HCT116 (cell line): ENCODE data around the gene DENND1C. TPM values are rescaled to one million over a fixed set of nuclear protein-coding genes. Genes with fewer than 3 reads are reported as not detected.

Experiments used
- ATAC-seq: fragments of 200-7000 bp; cut with Tn5 transposase; 2 replicates; pipeline ENCODE4 v1.9.1; 2020; ENCODE audit warnings: mild to moderate bottlenecking, moderate library complexity
- BruUV-seq: library from RNA; stranded (reverse); fragments of 400-500 nt; replicated peaks from 2 replicates; lab custom pipeline; 2021; lab: Mats Ljungman, UMichigan
- CTCF ChIA-PET: fragments of 300-600 bp; sonication (Branson Sonifier 250); formaldehyde crosslinking; loops from one replicate; lab custom pipeline; 2021; ENCODE audit warnings: antibody characterized with exemption; lab: Charles Lee
- POLR2A ChIA-PET: fragments of 300-600, 350-600 bp; sonication (Branson Sonifier 250); formaldehyde crosslinking; loops from one replicate; lab custom pipeline; 2021; ENCODE audit warnings: antibody characterized with exemption; lab: Charles Lee
- RAD21 ChIA-PET, 2 experiments: fragments of 300-600 bp; sonication (Branson Sonifier 250); formaldehyde crosslinking; loops; one replicate each; lab custom pipeline; 2023; ENCODE audit warnings: low total read pairs in 2 of 2; ENCODE audit not compliant: uncharacterized antibody in 2 of 2, unreplicated experiment in 2 of 2, low non-redundant PET in 1 of 2; lab: Charles Lee
- DNase-seq: peaks from one replicate; pipeline ENCODE4 v3.0.0-alpha.2; 2010; ENCODE audit warnings: low read depth, low spot score
- H2AFZ ChIP-seq: fragments of 200-600 bp; shearing (Covaris generic), sonication (generic); 2 replicates; pipeline ENCODE4 v1.6.1; 2017; ENCODE audit warnings: low read depth, mixed run types, mixed read lengths, antibody characterized with exemption, low read length; ENCODE audit not compliant: poor library complexity, severe bottlenecking
- H3K27ac ChIP-seq: 2 replicates; pipeline ENCODE4 v1.5.1; 2012; ENCODE audit warnings: low read depth, low read length
- H3K27me3 ChIP-seq: fragments of 200-600 bp; sonication (generic); 2 replicates; pipeline ENCODE4 v1.6.1; 2016; ENCODE audit warnings: mixed run types, low read length, mixed read lengths; ENCODE audit not compliant: insufficient read depth
- H3K36me3 ChIP-seq, 2 experiments: fragments of 200-500 bp in 1 of 2; fragments of 200-600 bp in 1 of 2; sonication (Bioruptor generic) in 1 of 2; sonication (generic) in 1 of 2; 2 replicates each; pipeline versions ENCODE4 v1.5.1 to v1.6.1; 2014 to 2016; ENCODE audit warnings: low read length in 2 of 2, inconsistent platforms in 1 of 2, mixed read lengths in 1 of 2, mixed run types in 1 of 2; ENCODE audit not compliant: insufficient read depth in 2 of 2, control insufficient read depth in 1 of 2
- H3K4me1 ChIP-seq, 2 experiments: fragments of 200-600 bp in 1 of 2; sonication (generic) in 1 of 2; 2 replicates each; pipeline versions ENCODE4 v1.5.1 to v1.6.1; 2012 to 2017; ENCODE audit warnings: low read length in 2 of 2, inconsistent platforms in 1 of 2, mild to moderate bottlenecking in 1 of 2, mixed read lengths in 1 of 2, mixed run types in 1 of 2, moderate library complexity in 1 of 2; ENCODE audit not compliant: insufficient read depth in 2 of 2, control insufficient read depth in 1 of 2
- H3K4me2 ChIP-seq: fragments of 200-600 bp; sonication (generic); 2 replicates; pipeline ENCODE4 v1.6.1; 2017; ENCODE audit warnings: mixed run types, low read length, mixed read lengths
- H3K4me3 ChIP-seq, 2 experiments: fragments of 200-600 bp in 1 of 2; sonication (generic) in 1 of 2; replicated peaks in 1 of 2; 2 replicates each; pipeline ENCODE4 v1.5.1; 2011 to 2016; ENCODE audit warnings: low read length in 2 of 2, control low read depth in 1 of 2, low read depth in 1 of 2, mild to moderate bottlenecking in 1 of 2, mixed read lengths in 1 of 2, mixed run types in 1 of 2
- H3K79me2 ChIP-seq: fragments of 200-600 bp; sonication (generic); 2 replicates; pipeline ENCODE4 v1.6.1; 2017; ENCODE audit warnings: mild to moderate bottlenecking, mixed run types, low read length, moderate library complexity, mixed read lengths; ENCODE audit not compliant: insufficient read depth
- H3K9ac ChIP-seq: fragments of 200-600 bp; sonication (generic); 2 replicates; pipeline ENCODE4 v1.6.1; 2016; ENCODE audit warnings: low read length, mixed read lengths
- H3K9me2 ChIP-seq: fragments of 200-600 bp; sonication (generic), shearing (Covaris generic); 2 replicates; pipeline ENCODE4 v1.6.1; 2017; ENCODE audit warnings: mixed run types, mild to moderate bottlenecking, moderate library complexity; ENCODE audit not compliant: insufficient read depth
- H3K9me3 ChIP-seq, 2 experiments: fragments of 200-500 bp in 1 of 2; fragments of 200-600 bp in 1 of 2; sonication (Bioruptor generic) in 1 of 2; sonication (generic) in 1 of 2; 2 replicates each; pipeline ENCODE4 v1.6.1; 2014 to 2017; ENCODE audit warnings: low read length in 2 of 2, mixed read lengths in 2 of 2, inconsistent platforms in 1 of 2, low read depth in 1 of 2, mild to moderate bottlenecking in 1 of 2, mixed run types in 1 of 2, moderate library complexity in 1 of 2; ENCODE audit not compliant: control insufficient read depth in 1 of 2, insufficient read depth in 1 of 2
- H4K20me1 ChIP-seq: fragments of 200-600 bp; sonication (generic), shearing (Covaris generic); 2 replicates; pipeline ENCODE4 v1.6.1; 2017; ENCODE audit warnings: mixed run types, mild to moderate bottlenecking, moderate library complexity; ENCODE audit not compliant: insufficient read depth
- CBX3 ChIP-seq: IDR thresholded peaks from 2 replicates; pipeline ENCODE4 v1.6.1; 2012; ENCODE audit warnings: low read depth
- CTCF ChIP-seq, 3 experiments: fragments of 200-600 bp in 1 of 3; sonication (generic) in 1 of 3; IDR thresholded peaks in 2 of 3; conservative IDR thresholded peaks in 1 of 3; 2 replicates each; pipeline ENCODE4 v1.5.1; 2012 to 2017; ENCODE audit warnings: low read depth in 2 of 3, low read length in 2 of 3, antibody characterized with exemption in 1 of 3, borderline replicate concordance in 1 of 3, control low read depth in 1 of 3, mild to moderate bottlenecking in 1 of 3, mixed read lengths in 1 of 3, mixed run types in 1 of 3, moderate library complexity in 1 of 3; ENCODE audit not compliant: insufficient read depth in 1 of 3
- ELF1 ChIP-seq: IDR thresholded peaks from 2 replicates; pipeline ENCODE4 v1.6.1; 2012; ENCODE audit warnings: low read depth, borderline replicate concordance
- EZH2phosphoT487 ChIP-seq: fragments of 200-600 bp; IDR thresholded peaks from 2 replicates; pipeline ENCODE4 v1.6.1; 2018; ENCODE audit warnings: antibody characterized with exemption, borderline replicate concordance
- FOSL1 ChIP-seq: IDR thresholded peaks from 2 replicates; pipeline ENCODE4 v1.6.1; 2012; ENCODE audit warnings: low read depth
- JUND ChIP-seq: IDR thresholded peaks from 2 replicates; pipeline ENCODE4 v1.6.1; 2012
- POLR2A ChIP-seq: IDR thresholded peaks from 2 replicates; pipeline ENCODE4 v1.7.0; 2011; ENCODE audit warnings: borderline replicate concordance; ENCODE audit not compliant: insufficient read depth, insufficient read length; ENCODE audit errors: extremely low read depth
- POLR2AphosphoS5 ChIP-seq: IDR thresholded peaks from 2 replicates; pipeline ENCODE4 v1.6.1; 2011; ENCODE audit warnings: mild to moderate bottlenecking, low read depth, low read length, moderate library complexity
- RAD21 ChIP-seq: IDR thresholded peaks from 2 replicates; pipeline ENCODE4 v1.6.1; 2012; ENCODE audit warnings: low read depth, mild to moderate bottlenecking
- SP1 ChIP-seq: IDR thresholded peaks from 2 replicates; pipeline ENCODE4 v1.6.1; 2012; ENCODE audit warnings: low read depth
- SRF ChIP-seq: IDR thresholded peaks from 2 replicates; pipeline ENCODE4 v1.6.1; 2012; ENCODE audit warnings: low read depth
- TCF7L2 ChIP-seq: IDR thresholded peaks from 2 replicates; pipeline ENCODE4 v1.7.0; 2011; ENCODE audit warnings: borderline replicate concordance, inconsistent platforms; ENCODE audit not compliant: insufficient read depth, insufficient read length; ENCODE audit errors: extremely low read depth
- YY1 ChIP-seq: IDR thresholded peaks from 2 replicates; pipeline ENCODE4 v1.6.1; 2011; ENCODE audit warnings: low read length, low read depth, moderate library complexity, mild to moderate bottlenecking; ENCODE audit not compliant: insufficient replicate concordance; ENCODE audit errors: extremely low read depth
- intact Hi-C: fragments of 100-400 bp; cut with micrococcal nuclease; formaldehyde crosslinking; loops from 2 replicates; pipeline ENCODE4 v1.10.0; 2022
- total RNA-seq: library from RNA; stranded (reverse); gene quantifications from one replicate; pipeline ENCODE4 v1.2.1, GENCODE V29; 2021; ENCODE audit not compliant: unreplicated experiment
- TF ChIP-seq, protein P1 (sequence below): IDR thresholded peaks from 2 replicates; pipeline ENCODE4 v1.6.1; 2012
- TF ChIP-seq, protein P2 (sequence below): IDR thresholded peaks from 2 replicates; pipeline ENCODE4 v1.6.1; 2011; ENCODE audit warnings: mild to moderate bottlenecking, low read length, moderate library complexity; ENCODE audit not compliant: insufficient replicate concordance; ENCODE audit errors: extremely low read depth
- TF ChIP-seq, protein P3 (sequence below): IDR thresholded peaks from 2 replicates; pipeline ENCODE4 v1.6.1; 2012
- TF ChIP-seq, protein P4 (sequence below): IDR thresholded peaks from 2 replicates; pipeline ENCODE4 v1.6.1; 2012; ENCODE audit warnings: low read depth

The DENND1C gene
- total RNA-seq, 1 experiment from 2014 or later, result 0.54 TPM

DNA sequence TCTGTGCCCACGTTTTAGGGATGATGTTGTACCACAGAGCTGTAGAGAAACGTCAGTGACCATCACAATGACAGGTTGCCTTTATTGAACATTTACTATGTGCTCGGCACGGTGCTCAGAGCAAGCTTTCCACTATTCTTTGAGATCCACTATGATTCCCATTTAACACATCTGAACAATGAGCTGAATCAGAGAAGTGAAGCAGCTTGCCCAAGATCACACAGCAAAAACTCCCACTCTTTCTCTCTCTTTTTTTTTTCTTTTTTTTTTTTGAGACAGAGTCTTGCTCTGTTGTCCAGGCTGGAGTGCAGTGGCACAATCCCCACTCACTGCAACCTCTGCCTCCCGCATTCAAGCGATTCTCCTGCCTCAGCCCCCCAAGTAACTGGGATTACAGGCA is 41.1 kb upstream of the DENND1C start:
- Histone ChIP-seq H3K9me3 (no peaks in the 10 kb centered on the region), H3K4me2 (no peak overlapping the region), H3K79me2 (no peaks in the 10 kb centered on the region), H3K4me3 (no peak overlapping the region), H3K4me1 (peaks cover 8 to 26% of the 10 kb centered on the region in 2 experiments; a peak in 3 of 4 replicates), H3K9ac (no peak overlapping the region), H3K36me3 (no peaks in the 10 kb centered on the region), H2AFZ (no peak overlapping the region), H4K20me1 (no peaks in the 10 kb centered on the region), H3K27ac (no peak overlapping the region), H3K27me3 (no peaks in the 10 kb centered on the region), H3K9me2 (no peaks in the 10 kb centered on the region)
- DNase-seq (no peak), ATAC-seq (no peak)
- RAD21 ChIA-PET, result no interaction called here
- intact Hi-C loops, result no loop called here
- CTCF ChIA-PET, result interaction anchor here (0.6 kb wide), 1 partner anchor 18 kb away, joined by 3 read pairs; no protein-coding TSS in a partner anchor
- TF ChIP-seq ELF1 (no peak), POLR2A (no peak), CBX3 (no peak), FOSL1 (no peak), SP1 (no peak), YY1 (no peak), TCF7L2 (no peak), POLR2AphosphoS5 (no peak), RAD21 (no peak), CTCF (IDR thresholded peaks at IDR 0.05 in 2 of 3, conservative IDR thresholded peaks at IDR 0.05 in 1 of 3; ENCODE audit: borderline replicate concordance in 1 of 3, insufficient read depth in 1 of 3, low read depth in 2 of 3, low read length in 2 of 3) (no peak), JUND (no peak), SRF (no peak), EZH2phosphoT487 (no peak)
- TF ChIP-seq, protein P1, sequence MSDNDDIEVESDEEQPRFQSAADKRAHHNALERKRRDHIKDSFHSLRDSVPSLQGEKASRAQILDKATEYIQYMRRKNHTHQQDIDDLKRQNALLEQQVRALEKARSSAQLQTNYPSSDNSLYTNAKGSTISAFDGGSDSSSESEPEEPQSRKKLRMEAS, result no peak
- TF ChIP-seq, protein P2, sequence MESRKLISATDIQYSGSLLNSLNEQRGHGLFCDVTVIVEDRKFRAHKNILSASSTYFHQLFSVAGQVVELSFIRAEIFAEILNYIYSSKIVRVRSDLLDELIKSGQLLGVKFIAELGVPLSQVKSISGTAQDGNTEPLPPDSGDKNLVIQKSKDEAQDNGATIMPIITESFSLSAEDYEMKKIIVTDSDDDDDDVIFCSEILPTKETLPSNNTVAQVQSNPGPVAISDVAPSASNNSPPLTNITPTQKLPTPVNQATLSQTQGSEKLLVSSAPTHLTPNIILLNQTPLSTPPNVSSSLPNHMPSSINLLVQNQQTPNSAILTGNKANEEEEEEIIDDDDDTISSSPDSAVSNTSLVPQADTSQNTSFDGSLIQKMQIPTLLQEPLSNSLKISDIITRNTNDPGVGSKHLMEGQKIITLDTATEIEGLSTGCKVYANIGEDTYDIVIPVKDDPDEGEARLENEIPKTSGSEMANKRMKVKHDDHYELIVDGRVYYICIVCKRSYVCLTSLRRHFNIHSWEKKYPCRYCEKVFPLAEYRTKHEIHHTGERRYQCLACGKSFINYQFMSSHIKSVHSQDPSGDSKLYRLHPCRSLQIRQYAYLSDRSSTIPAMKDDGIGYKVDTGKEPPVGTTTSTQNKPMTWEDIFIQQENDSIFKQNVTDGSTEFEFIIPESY, result no peak
- TF ChIP-seq, protein P3, sequence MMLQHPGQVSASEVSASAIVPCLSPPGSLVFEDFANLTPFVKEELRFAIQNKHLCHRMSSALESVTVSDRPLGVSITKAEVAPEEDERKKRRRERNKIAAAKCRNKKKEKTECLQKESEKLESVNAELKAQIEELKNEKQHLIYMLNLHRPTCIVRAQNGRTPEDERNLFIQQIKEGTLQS, result no peak
- TF ChIP-seq, protein P4, sequence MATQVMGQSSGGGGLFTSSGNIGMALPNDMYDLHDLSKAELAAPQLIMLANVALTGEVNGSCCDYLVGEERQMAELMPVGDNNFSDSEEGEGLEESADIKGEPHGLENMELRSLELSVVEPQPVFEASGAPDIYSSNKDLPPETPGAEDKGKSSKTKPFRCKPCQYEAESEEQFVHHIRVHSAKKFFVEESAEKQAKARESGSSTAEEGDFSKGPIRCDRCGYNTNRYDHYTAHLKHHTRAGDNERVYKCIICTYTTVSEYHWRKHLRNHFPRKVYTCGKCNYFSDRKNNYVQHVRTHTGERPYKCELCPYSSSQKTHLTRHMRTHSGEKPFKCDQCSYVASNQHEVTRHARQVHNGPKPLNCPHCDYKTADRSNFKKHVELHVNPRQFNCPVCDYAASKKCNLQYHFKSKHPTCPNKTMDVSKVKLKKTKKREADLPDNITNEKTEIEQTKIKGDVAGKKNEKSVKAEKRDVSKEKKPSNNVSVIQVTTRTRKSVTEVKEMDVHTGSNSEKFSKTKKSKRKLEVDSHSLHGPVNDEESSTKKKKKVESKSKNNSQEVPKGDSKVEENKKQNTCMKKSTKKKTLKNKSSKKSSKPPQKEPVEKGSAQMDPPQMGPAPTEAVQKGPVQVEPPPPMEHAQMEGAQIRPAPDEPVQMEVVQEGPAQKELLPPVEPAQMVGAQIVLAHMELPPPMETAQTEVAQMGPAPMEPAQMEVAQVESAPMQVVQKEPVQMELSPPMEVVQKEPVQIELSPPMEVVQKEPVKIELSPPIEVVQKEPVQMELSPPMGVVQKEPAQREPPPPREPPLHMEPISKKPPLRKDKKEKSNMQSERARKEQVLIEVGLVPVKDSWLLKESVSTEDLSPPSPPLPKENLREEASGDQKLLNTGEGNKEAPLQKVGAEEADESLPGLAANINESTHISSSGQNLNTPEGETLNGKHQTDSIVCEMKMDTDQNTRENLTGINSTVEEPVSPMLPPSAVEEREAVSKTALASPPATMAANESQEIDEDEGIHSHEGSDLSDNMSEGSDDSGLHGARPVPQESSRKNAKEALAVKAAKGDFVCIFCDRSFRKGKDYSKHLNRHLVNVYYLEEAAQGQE, result no peak
- BruUV-seq, result no TSS peak
- POLR2A ChIA-PET, result interaction anchor here (0.6 to 0.9 kb wide), 2 partner anchors 8 to 12 kb away, joined by 4 read pairs; partner anchors contain the start of gene TNFSF9
